Activated T-cell treated with anti-CD3 and anti-CD28 coated beads, Interleukin-2, amount 50 U/mL, for 72 hours (primary cell): ENCODE data around the gene SIGLEC10. TPM values are rescaled to one million over a fixed set of nuclear protein-coding genes. Genes with fewer than 3 reads are reported as not detected.
"Not testable (repeated sequence)": the region's sequence is repeated elsewhere in the genome, so short reads cannot be mapped to it uniquely, and the experiment has no call there.

Experiments used
- ATAC-seq, 2 donors: fragments of 150-1000 bp; cut with Tn5 transposase; replicated peaks in 1 of 2; 2 replicates each; pipeline ENCODE4 v1.10.0; 2021; ENCODE audit warnings: moderate library complexity in 2 of 2, mild to moderate bottlenecking in 1 of 2
- DNase-seq, 2 donors: peaks; one replicate each; pipeline ENCODE4 v3.0.0; 2021 to 2022; ENCODE audit warnings: mixed read lengths in 1 of 2
- H3K27ac Mint-ChIP-seq: one replicate; pipeline ENCODE4 v1.8.0; 2022; ENCODE audit warnings: mild to moderate bottlenecking, moderate library complexity, mixed read lengths
- H3K27me3 Mint-ChIP-seq: one replicate; pipeline ENCODE4 v1.8.0; 2022; ENCODE audit warnings: low read depth, mixed read lengths
- H3K36me3 Mint-ChIP-seq, 2 donors: one replicate each; pipeline ENCODE4 v1.8.0; 2022; ENCODE audit warnings: mixed read lengths in 2 of 2, mild to moderate bottlenecking in 1 of 2; ENCODE audit not compliant: insufficient read depth in 2 of 2
- H3K4me1 Mint-ChIP-seq: one replicate; pipeline ENCODE4 v1.8.0; 2022; ENCODE audit warnings: low read depth, mixed read lengths
- H3K4me3 Mint-ChIP-seq, 2 donors: one replicate each; pipeline ENCODE4 v1.8.0; 2022; ENCODE audit warnings: mild to moderate bottlenecking in 2 of 2, mixed read lengths in 2 of 2, moderate library complexity in 2 of 2
- H3K9me3 Mint-ChIP-seq, 2 donors: one replicate each; pipeline ENCODE4 v1.8.0; 2022; ENCODE audit warnings: mixed read lengths in 2 of 2
- total RNA-seq, 2 donors: library from RNA; stranded (reverse); gene quantifications; one replicate each; pipeline ENCODE4 v1.2.3, GENCODE V29; 2022

SIGLEC10 gene
- total RNA-seq, 2 donors from 2014 or later = 0.38 to 1.4 TPM

GRCh38 chr19:51430221-51430620, 12.8 kb upstream of the SIGLEC10 start:
- DNase-seq (no peak), ATAC-seq (no peak)
- H3K27me3 Mint-ChIP-seq = no peaks in the 10 kb centered on the region
- no peaks in the 10 kb centered on the region for H3K9me3 Mint-ChIP-seq
- H3K4me3 Mint-ChIP-seq = no peak overlapping the region
- H3K36me3 Mint-ChIP-seq = peaks cover 0 to 5% of the 10 kb centered on the region in 2 donors
- H3K27ac Mint-ChIP-seq = no peak overlapping the region
- H3K4me1 Mint-ChIP-seq = peaks cover 22% of the 10 kb centered on the region

DNA sequence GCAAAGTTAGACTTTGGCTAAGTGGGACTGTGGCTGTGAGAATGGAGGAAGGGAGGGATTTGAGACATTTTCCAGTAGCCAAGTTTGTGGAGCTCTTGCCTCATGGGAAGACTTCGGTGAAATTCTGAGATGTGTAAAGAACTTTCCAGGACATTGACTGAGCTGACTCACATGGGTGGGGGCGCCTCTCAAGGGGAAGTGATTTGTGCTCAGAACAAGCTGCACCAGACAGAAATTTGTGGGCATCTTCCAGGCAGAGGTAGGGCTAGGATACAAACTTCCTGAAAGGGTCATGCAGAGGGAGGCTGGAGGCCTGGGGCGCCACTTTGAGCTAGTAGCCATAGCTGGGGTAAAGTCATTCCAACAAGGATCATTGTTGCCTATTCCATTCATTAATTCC, 9.8 kb upstream of the SIGLEC10 start:
- H3K27me3 Mint-ChIP-seq = no peaks in the 10 kb centered on the region
- no peaks in the 10 kb centered on the region for H3K9me3 Mint-ChIP-seq
- H3K4me1 Mint-ChIP-seq = peaks cover 23% of the 10 kb centered on the region
- H3K4me3 Mint-ChIP-seq = no peak overlapping the region
- DNase-seq = no peak
- H3K36me3 Mint-ChIP-seq = no peaks in the 10 kb centered on the region
- ATAC-seq = no peak
- H3K27ac Mint-ChIP-seq = no peak overlapping the region

GRCh38 chr19:51422053-51422448, 4.6 kb upstream of the SIGLEC10 start:
- peak overlapping the region; percentile 47 to 63 for H3K4me3 Mint-ChIP-seq
- H3K27me3 Mint-ChIP-seq = peaks cover 21% of the 10 kb centered on the region
- peaks cover 0 to 2% of the 10 kb centered on the region in 2 donors for H3K36me3 Mint-ChIP-seq
- DNase-seq (peak; percentile 89 to 94), ATAC-seq (peak; percentile 50 to 57)
- H3K27ac Mint-ChIP-seq = no peak overlapping the region
- H3K4me1 Mint-ChIP-seq = peaks cover 43% of the 10 kb centered on the region
- H3K9me3 Mint-ChIP-seq = no peaks in the 10 kb centered on the region

DNA sequence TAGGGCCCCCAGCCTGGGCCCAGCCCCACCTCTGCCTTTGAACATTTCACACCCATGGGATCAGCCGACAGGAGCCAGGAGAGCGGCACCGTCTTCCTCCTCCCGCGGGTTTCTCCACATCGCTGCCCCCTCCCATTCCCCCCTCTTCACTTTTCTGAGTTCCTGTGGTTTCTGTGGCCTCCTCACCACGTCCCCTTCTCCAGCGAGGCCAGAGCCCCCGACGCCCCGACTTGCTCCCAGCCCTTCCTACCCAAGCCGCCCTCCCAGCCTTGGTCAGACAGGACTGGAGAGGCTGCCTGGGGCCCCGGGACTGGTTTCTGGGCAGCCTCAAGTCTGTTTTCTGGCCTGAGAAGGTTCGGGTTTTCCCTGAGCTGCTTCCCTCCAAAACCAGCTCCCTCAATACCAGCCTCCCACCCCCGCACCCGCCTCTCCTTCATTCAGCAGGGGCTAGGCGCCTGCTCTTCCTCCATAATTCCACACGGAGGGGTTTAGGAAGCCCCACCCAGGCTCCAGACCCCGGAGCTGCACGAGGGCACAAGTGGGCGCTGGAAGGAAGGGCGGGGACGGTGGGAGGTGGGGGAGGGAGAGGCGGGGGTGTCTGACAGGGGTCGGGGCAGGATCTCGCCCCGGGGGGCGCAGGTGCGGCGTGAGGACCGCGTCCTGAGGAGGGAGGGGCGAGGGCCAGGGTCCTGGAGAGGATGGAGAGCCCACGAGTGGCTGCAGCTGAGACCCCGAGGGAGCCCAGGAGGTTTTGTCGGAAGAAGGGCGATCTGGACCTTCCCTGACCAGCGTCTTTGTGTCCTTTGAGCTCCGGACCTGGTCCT, 4.0 kb upstream of the SIGLEC10 start:
- H3K4me1 Mint-ChIP-seq = peaks cover 45% of the 10 kb centered on the region
- H3K36me3 Mint-ChIP-seq = peaks cover 0 to 2% of the 10 kb centered on the region in 2 donors
- H3K27me3 Mint-ChIP-seq = peaks cover 21% of the 10 kb centered on the region
- H3K4me3 Mint-ChIP-seq = peak overlapping the region; percentile 47 to 63
- ATAC-seq (peak in 1 of 2 donors; percentile 4), DNase-seq (no peak)
- H3K27ac Mint-ChIP-seq = no peak overlapping the region
- no peaks in the 10 kb centered on the region for H3K9me3 Mint-ChIP-seq

DNA sequence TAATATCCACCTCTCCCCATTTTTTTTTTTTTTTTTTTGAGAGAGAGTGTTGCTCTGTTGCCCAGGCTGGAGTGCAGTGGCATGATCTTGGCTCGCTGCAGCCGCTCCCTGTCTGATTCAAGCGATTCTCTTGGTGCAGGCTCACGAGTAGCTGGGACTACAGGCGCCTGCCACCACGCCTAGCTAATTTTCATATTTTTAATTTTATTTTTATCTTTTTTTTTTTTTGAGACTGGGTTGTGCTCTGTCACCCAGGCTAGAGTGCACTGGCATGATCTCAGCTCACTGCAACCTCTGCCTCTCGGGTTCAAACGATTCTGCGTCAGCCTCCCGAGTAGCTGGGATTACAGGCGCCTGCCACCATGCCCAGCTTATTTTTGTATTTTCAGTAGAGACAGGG, 3.1 kb upstream of the SIGLEC10 start:
- H3K9me3 Mint-ChIP-seq, H3K27ac Mint-ChIP-seq, H3K4me3 Mint-ChIP-seq, ATAC-seq, DNase-seq, H3K36me3 Mint-ChIP-seq: not testable (repeated sequence)
- Mint-ChIP-seq H3K27me3 (peaks cover 21% of the 10 kb centered on the region), H3K4me1 (peaks cover 45% of the 10 kb centered on the region)

DNA sequence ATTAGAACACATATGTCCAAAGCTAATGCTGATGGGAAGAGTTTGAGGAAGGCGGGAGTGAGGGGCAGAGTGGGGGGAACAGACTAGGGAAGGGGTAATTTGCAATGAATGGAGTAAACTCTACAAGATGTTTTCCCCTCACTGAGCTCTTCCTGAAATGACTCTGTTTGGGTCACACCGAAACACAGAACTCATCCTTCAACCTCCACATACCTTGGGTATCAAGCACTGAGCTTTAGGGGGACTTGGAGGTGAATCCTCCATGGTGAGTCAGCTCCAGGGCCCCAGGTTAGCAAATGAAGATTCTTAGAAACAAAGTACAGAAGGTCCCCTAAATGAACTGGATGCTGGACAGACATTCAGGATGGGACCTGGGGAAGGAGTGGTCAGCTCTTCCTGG, 1.3 kb upstream of the SIGLEC10 start:
- Mint-ChIP-seq H3K27me3 (peaks cover 21% of the 10 kb centered on the region), H3K27ac (no peak overlapping the region), H3K4me1 (peaks cover 37% of the 10 kb centered on the region), H3K36me3 (peaks cover 0 to 2% of the 10 kb centered on the region in 2 donors), H3K9me3 (no peaks in the 10 kb centered on the region), H3K4me3 (peak overlapping the region; percentile 34 to 42)
- DNase-seq (peak; percentile 29 to 35), ATAC-seq (peak; percentile 61 to 62)

DNA sequence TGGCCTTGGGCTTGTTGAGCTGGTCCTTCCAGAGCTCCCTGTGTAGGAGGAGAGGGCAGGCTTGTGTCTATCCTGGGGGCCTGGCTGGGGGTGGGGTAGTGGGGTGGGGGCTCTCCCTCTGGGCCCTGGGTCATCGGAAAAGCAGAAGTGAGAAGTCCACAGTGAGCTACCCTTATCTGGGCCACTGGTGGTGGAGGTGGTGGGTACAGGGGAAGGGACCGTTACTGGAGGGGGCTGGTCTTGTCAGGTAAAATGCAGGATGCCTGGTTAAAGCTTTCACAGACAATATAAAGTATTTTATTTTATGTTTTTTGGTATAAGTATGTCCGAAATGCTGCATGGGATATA, 342 bp upstream of the SIGLEC10 start:
- Mint-ChIP-seq H3K9me3 (no peaks in the 10 kb centered on the region), H3K27me3 (peaks cover 21% of the 10 kb centered on the region), H3K4me3 (peak overlapping the region; percentile 66 to 78), H3K4me1 (peaks cover 37% of the 10 kb centered on the region), H3K36me3 (peaks cover 0 to 2% of the 10 kb centered on the region in 2 donors), H3K27ac (no peak overlapping the region)
- no peak for DNase-seq
- no peak for ATAC-seq

- not testable (repeated sequence) for H3K9me3 Mint-ChIP-seq, H3K27ac Mint-ChIP-seq, H3K4me3 Mint-ChIP-seq, H3K36me3 Mint-ChIP-seq, ATAC-seq, DNase-seq
- Mint-ChIP-seq H3K4me1 (peaks cover 29% of the 10 kb centered on the region), H3K27me3 (peaks cover 21% of the 10 kb centered on the region)
These were observed 1.0 kb downstream of the SIGLEC10 start for GRCh38 chr19:51416422-51416821.

DNA sequence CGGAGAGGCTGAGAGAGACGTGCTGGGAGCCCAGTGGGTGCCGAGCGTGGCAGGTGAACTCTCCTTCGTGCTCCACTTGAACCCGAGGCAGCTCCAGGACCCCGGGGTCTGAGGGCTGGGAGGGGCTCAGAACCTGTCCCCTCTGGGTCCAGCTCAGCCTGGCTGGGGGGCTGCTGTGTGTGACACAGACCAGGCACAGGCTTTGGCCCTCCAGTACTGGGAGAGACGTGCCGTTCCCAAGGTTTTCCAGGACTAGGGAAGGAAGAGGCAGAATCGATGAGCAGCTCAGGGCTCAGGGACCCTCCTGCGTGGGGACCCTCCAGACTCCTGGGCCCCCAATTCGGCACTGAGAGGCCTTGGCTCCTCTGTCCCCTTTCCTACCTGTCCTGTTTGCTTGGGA, 2.3 kb downstream of the SIGLEC10 start:
- H3K36me3 Mint-ChIP-seq = peaks cover 0 to 2% of the 10 kb centered on the region in 2 donors
- DNase-seq (no peak), ATAC-seq (no peak)
- H3K4me1 Mint-ChIP-seq = peaks cover 29% of the 10 kb centered on the region
- no peak overlapping the region for H3K27ac Mint-ChIP-seq
- peaks cover 15% of the 10 kb centered on the region for H3K27me3 Mint-ChIP-seq
- H3K4me3 Mint-ChIP-seq = no peak overlapping the region
- no peaks in the 10 kb centered on the region for H3K9me3 Mint-ChIP-seq

GRCh38 chr19:51410950-51411748, 6.3 kb downstream of the SIGLEC10 start:
- ATAC-seq = no peak
- Mint-ChIP-seq H3K9me3 (no peaks in the 10 kb centered on the region), H3K36me3 (no peaks in the 10 kb centered on the region), H3K4me3 (no peak overlapping the region), H3K27me3 (peaks cover 29% of the 10 kb centered on the region), H3K4me1 (peaks cover 15% of the 10 kb centered on the region), H3K27ac (no peak overlapping the region)
- no peak for DNase-seq

- ATAC-seq (peak; percentile 70 to 80), DNase-seq (peak; percentile 23 to 32)
- H3K27me3 Mint-ChIP-seq = peaks cover 34% of the 10 kb centered on the region
- H3K9me3 Mint-ChIP-seq = peaks cover 0 to 3% of the 10 kb centered on the region in 2 donors
- peaks cover 6 to 9% of the 10 kb centered on the region in 2 donors for H3K36me3 Mint-ChIP-seq
- H3K4me1 Mint-ChIP-seq = peaks cover 15% of the 10 kb centered on the region
- H3K4me3 Mint-ChIP-seq = no peak overlapping the region
- H3K27ac Mint-ChIP-seq = no peak overlapping the region
These were observed 9.8 kb downstream of the SIGLEC10 start for GRCh38 chr19:51407511-51408131.

GRCh38 chr19:51402117-51402516, 15.3 kb downstream of the SIGLEC10 start:
- Mint-ChIP-seq H3K4me1 (peaks cover 11% of the 10 kb centered on the region), H3K27ac (no peak overlapping the region), H3K36me3 (peaks cover 15 to 21% of the 10 kb centered on the region in 2 donors), H3K27me3 (peaks cover 8% of the 10 kb centered on the region), H3K9me3 (peaks cover 6 to 11% of the 10 kb centered on the region in 2 donors), H3K4me3 (no peak overlapping the region)
- no peak for ATAC-seq
- no peak for DNase-seq

GRCh38 chr19:51399936-51400335, 17.5 kb downstream of the SIGLEC10 start:
- H3K36me3 Mint-ChIP-seq = peaks cover 15 to 22% of the 10 kb centered on the region in 2 donors
- not testable (repeated sequence) for DNase-seq, H3K27me3 Mint-ChIP-seq, H3K27ac Mint-ChIP-seq, ATAC-seq, H3K4me3 Mint-ChIP-seq
- peaks cover 29% of the 10 kb centered on the region for H3K4me1 Mint-ChIP-seq
- peaks cover 6 to 11% of the 10 kb centered on the region in 2 donors for H3K9me3 Mint-ChIP-seq
